Measurements from ENCODE around the gene CCDC192. TPM values are rescaled to one million over a fixed set of nuclear protein-coding genes. Genes with fewer than 3 reads are reported as not detected.

The CCDC192 gene
- total RNA-seq, 2 experiments from 2014 or later: not detected

DNA sequence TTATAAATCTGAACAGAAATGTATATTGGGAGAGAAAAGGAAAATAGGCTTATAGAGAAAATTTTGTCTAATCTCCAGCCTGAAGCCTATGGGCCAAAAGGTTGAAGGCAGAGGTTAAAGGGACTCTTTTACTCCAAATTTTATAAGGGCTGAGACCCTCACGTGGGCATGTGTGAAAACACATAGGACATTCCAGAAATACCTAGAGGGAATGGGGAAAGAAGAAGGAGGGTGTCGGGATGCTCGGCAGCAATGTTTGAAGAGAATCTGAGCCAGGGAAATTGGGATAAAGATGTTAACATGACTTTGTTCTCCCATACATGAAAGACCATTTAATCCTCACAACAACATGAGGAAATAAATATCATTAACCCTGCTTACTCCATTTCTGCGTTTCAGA, 278.3 kb downstream of the CCDC192 start:
- intact Hi-C loops (cut with DNase I, micrococcal nuclease): no loop called here
- ChIA-PET POLR2A (no interaction called here), CTCF (interaction anchor here (1.1 kb wide), 1 partner anchor 83 kb away, joined by 3 read pairs; no protein-coding TSS in a partner anchor)
- Mint-ChIP-seq H3K4me3 (no peak overlapping the region), H3K27ac (no peak overlapping the region), H3K9me3 (ENCODE audit: low read depth) (no peaks in the 10 kb centered on the region), H3K4me1 (no peaks in the 10 kb centered on the region), H3K36me3 (ENCODE audit: low read depth) (peaks cover 5% of the 10 kb centered on the region), H3K27me3 (no peaks in the 10 kb centered on the region)
- no peak for DNase-seq
- ATAC-seq: no peak

DNA sequence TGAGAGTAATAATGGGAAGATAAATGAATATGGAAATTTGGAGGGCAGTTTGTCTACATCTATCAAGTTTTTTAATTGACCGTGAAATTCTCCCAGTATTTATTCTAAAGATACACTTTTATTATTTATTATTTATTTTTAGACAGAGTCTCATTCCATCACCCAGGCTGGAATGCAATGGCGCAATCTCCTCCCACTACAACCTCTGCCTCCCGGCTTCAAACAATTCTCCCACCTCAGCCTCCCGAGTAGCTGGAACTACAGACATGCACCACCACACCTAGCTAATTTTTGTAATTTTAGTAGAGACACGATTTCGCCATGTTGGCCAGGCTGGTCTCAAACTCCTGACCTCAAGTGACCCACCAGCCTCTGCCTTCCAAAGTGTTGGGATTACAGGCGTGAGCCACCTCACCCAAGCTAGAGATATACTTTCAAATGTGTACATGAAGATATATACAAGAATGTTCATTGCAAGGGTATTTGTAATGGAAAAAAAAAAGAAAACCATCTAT, 282.7 kb downstream of the CCDC192 start:
- no peak for ATAC-seq
- Mint-ChIP-seq H3K4me1 (no peaks in the 10 kb centered on the region), H3K9me3 (ENCODE audit: low read depth) (no peaks in the 10 kb centered on the region), H3K27me3 (no peaks in the 10 kb centered on the region), H3K27ac (no peak overlapping the region), H3K4me3 (no peak overlapping the region), H3K36me3 (ENCODE audit: low read depth) (peaks cover 5% of the 10 kb centered on the region)
- no peak for DNase-seq
- CTCF ChIA-PET: no interaction called here
- POLR2A ChIA-PET: no interaction called here
- intact Hi-C loops (cut with DNase I, micrococcal nuclease): no loop called here

DNA sequence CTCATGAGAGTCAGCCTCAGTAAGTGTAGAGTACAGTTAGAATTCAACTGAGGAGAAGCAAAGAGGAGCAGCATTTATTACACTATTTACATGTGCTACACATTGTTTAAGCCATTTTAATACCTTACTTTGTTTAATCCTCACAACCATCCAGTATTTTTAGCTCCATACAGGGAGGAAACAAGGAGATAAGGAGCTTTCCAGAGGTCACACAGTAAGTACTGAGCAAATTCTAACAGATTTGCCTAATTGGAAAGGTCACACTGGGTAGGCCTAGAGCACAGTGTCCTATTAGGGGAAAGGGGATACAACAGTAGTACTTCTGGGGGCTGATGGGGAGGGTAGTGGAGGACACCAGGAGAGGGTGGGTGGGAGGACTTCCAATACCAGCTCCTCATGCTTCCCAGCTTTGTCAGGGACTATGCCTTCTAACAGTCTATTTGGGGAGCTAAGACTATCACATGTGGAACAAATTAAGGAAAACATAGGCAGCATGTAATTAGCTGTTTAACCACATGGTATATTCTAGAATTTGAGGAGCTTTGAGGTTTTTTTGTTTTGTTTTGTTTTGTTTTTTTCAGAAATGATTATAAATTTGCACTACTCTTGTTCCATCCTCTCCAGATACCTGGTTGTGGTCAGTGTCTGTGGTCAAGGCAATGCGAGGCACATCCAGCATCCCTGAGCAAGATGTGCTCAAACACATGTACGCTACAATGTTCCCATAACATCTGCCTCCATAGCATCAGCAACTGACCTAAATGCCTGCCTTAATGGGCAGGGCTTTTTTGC, 284.4 kb downstream of the CCDC192 start:
- ATAC-seq: no peak
- peaks cover 7% of the 10 kb centered on the region for H3K36me3 Mint-ChIP-seq (ENCODE audit: low read depth)
- intact Hi-C loops (cut with DNase I, micrococcal nuclease): no loop called here
- POLR2A ChIA-PET: no interaction called here
- CTCF ChIA-PET: no interaction called here
- no peak overlapping the region for H3K27ac Mint-ChIP-seq
- no peaks in the 10 kb centered on the region for H3K4me1 Mint-ChIP-seq
- peaks cover 2% of the 10 kb centered on the region for H3K9me3 Mint-ChIP-seq (ENCODE audit: low read depth)
- DNase-seq: no peak
- H3K4me3 Mint-ChIP-seq: no peak overlapping the region
- no peaks in the 10 kb centered on the region for H3K27me3 Mint-ChIP-seq

DNA sequence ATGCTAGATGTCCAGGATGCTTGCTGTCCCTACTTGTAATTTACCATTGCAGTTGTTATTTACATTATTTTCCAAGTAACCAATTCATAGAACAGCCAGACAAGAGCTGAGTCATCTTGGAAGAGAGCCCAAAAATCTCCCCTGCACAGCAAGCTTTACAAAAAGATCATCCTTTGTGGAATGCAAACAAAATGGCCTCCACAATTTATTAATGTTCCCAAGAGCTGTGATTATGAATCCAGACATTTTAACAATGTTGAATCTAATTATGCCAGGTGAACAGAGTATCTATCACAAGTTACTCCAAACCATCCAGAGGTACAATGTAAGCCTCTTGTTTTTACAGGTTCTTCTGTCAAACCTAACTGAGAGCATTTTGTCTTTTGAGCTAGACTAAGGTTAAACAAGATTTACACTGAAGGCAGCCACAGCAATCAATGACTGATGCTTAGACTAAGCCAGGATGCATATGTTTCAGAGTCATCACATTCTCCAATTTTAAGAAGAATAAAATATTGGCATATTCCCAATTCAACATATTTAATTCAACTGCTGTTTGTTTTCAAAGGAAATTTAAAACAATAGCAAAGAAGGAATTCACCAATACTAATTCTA, 285.1 kb downstream of the CCDC192 start:
- Mint-ChIP-seq H3K4me1 (no peaks in the 10 kb centered on the region), H3K36me3 (ENCODE audit: low read depth) (peaks cover 7% of the 10 kb centered on the region), H3K9me3 (ENCODE audit: low read depth) (peaks cover 6% of the 10 kb centered on the region), H3K27me3 (no peaks in the 10 kb centered on the region), H3K27ac (no peak overlapping the region), H3K4me3 (no peak overlapping the region)
- no peak for ATAC-seq
- CTCF ChIA-PET: no interaction called here
- POLR2A ChIA-PET: no interaction called here
- intact Hi-C loops (cut with DNase I, micrococcal nuclease): no loop called here
- DNase-seq: no peak

Other genes with a start within 250 kb of the CCDC192 start
- 10 to 100 TPM; 35.8 to 47.1 TPM for gene PRRC1, start 185.8 kb upstream of the CCDC192 start, total RNA-seq
- gene CTXN3, start 54.3 kb upstream of the CCDC192 start, total RNA-seq: not detected

Data from activated CD4-positive, alpha-beta T cell treated with anti-CD3 and anti-CD28 coated beads for 36 hours (primary cell).